ENCODE data around the gene BMPR1A.
A peak's percentile ranks its signal among the peaks of the same experiment; 100 is the strongest.
"Not testable (repeated sequence)": the region's sequence is repeated elsewhere in the genome, so short reads cannot be mapped to it uniquely, and the experiment has no call there.

Gene BMPR1A

GRCh38 chr10:86938260-86938659 lies 181.8 kb downstream of the BMPR1A start:
- no peak for ATAC-seq

GRCh38 chr10:86940076-86940475 lies 183.7 kb downstream of the BMPR1A start:
- H3K27me3 Mint-ChIP-seq, H3K4me1 Mint-ChIP-seq, DNase-seq, ATAC-seq, H3K9me3 Mint-ChIP-seq: not testable (repeated sequence)
- Mint-ChIP-seq H3K4me3 (peak overlapping the region; percentile 6 to 10), H3K27ac (peak overlapping the region in 1 of 2 donors; percentile 80)

More at GRCh38 chr10:86938260-86938659, 181.8 kb downstream of the BMPR1A start:
- Mint-ChIP-seq H3K9me3 (no peaks in the 10 kb centered on the region), H3K27me3 (no peaks in the 10 kb centered on the region), H3K4me3 (no peak overlapping the region), H3K4me1 (peaks cover 5% of the 10 kb centered on the region), H3K27ac (no peak overlapping the region)
- DNase-seq = no peak

GRCh38 chr10:86940677-86941076 lies 184.3 kb downstream of the BMPR1A start:
- no peaks in the 10 kb centered on the region for H3K27me3 Mint-ChIP-seq
- H3K4me1 Mint-ChIP-seq = peaks cover 5% of the 10 kb centered on the region
- DNase-seq (no peak), ATAC-seq (no peak)
- H3K27ac Mint-ChIP-seq = no peak overlapping the region
- no peaks in the 10 kb centered on the region for H3K9me3 Mint-ChIP-seq
- H3K4me3 Mint-ChIP-seq = no peak overlapping the region

- Mint-ChIP-seq H3K27ac (no peak overlapping the region), H3K9me3 (no peaks in the 10 kb centered on the region), H3K4me1 (peaks cover 5% of the 10 kb centered on the region), H3K4me3 (no peak overlapping the region), H3K27me3 (no peaks in the 10 kb centered on the region)
- no peak for DNase-seq
- ATAC-seq = no peak
These were observed 185.0 kb downstream of the BMPR1A start for GRCh38 chr10:86941426-86941825.

- ATAC-seq (no peak), DNase-seq (no peak)
- Mint-ChIP-seq H3K9me3 (no peaks in the 10 kb centered on the region), H3K27ac (no peak overlapping the region), H3K27me3 (no peaks in the 10 kb centered on the region), H3K4me3 (no peak overlapping the region), H3K4me1 (peaks cover 5% of the 10 kb centered on the region)
These were observed 185.6 kb downstream of the BMPR1A start for GRCh38 chr10:86941991-86942421.

- Mint-ChIP-seq H3K9me3 (no peaks in the 10 kb centered on the region), H3K27me3 (no peaks in the 10 kb centered on the region), H3K4me3 (no peak overlapping the region), H3K27ac (no peak overlapping the region), H3K4me1 (peaks cover 5% of the 10 kb centered on the region)
- ATAC-seq = no peak
- DNase-seq = no peak
These were observed 186.3 kb downstream of the BMPR1A start for GRCh38 chr10:86942441-86943315.

- Mint-ChIP-seq H3K4me3 (no peak overlapping the region), H3K27me3 (no peaks in the 10 kb centered on the region), H3K4me1 (peaks cover 5% of the 10 kb centered on the region), H3K27ac (no peak overlapping the region), H3K9me3 (no peaks in the 10 kb centered on the region)
- DNase-seq (no peak), ATAC-seq (no peak)
These were observed 187.1 kb downstream of the BMPR1A start for GRCh38 chr10:86943316-86944030.

GRCh38 chr10:86944031-86944419 lies 187.6 kb downstream of the BMPR1A start:
- no peaks in the 10 kb centered on the region for H3K9me3 Mint-ChIP-seq
- ATAC-seq (no peak), DNase-seq (no peak)
- no peak overlapping the region for H3K4me3 Mint-ChIP-seq
- no peak overlapping the region for H3K27ac Mint-ChIP-seq
- no peaks in the 10 kb centered on the region for H3K27me3 Mint-ChIP-seq
- H3K4me1 Mint-ChIP-seq = peaks cover 5% of the 10 kb centered on the region

- ATAC-seq (no peak), DNase-seq (no peak)
- Mint-ChIP-seq H3K9me3 (no peaks in the 10 kb centered on the region), H3K4me1 (peaks cover 3% of the 10 kb centered on the region), H3K27ac (peak overlapping the region; percentile 13 to 68), H3K27me3 (no peaks in the 10 kb centered on the region), H3K4me3 (no peak overlapping the region)
These were observed 188.1 kb downstream of the BMPR1A start for GRCh38 chr10:86944471-86944870.

GRCh38 chr10:86944907-86945306 lies 188.5 kb downstream of the BMPR1A start:
- no peaks in the 10 kb centered on the region for H3K9me3 Mint-ChIP-seq
- no peaks in the 10 kb centered on the region for H3K27me3 Mint-ChIP-seq
- no peak overlapping the region for H3K4me3 Mint-ChIP-seq
- ATAC-seq = no peak
- peak overlapping the region; percentile 13 to 68 for H3K27ac Mint-ChIP-seq
- no peaks in the 10 kb centered on the region for H3K4me1 Mint-ChIP-seq
- no peak for DNase-seq

- Mint-ChIP-seq H3K27me3 (no peaks in the 10 kb centered on the region), H3K27ac (no peak overlapping the region)
These were observed 189.2 kb downstream of the BMPR1A start for GRCh38 chr10:86945361-86946212.

GRCh38 chr10:86946213-86947155 lies 190.1 kb downstream of the BMPR1A start:
- DNase-seq = no peak
- Mint-ChIP-seq H3K27me3 (no peaks in the 10 kb centered on the region), H3K27ac (no peak overlapping the region), H3K9me3 (no peaks in the 10 kb centered on the region), H3K4me1 (peaks cover 9% of the 10 kb centered on the region), H3K4me3 (no peak overlapping the region)
- ATAC-seq = no peak

More at GRCh38 chr10:86945361-86946212, 189.2 kb downstream of the BMPR1A start:
- peaks cover 6% of the 10 kb centered on the region for H3K4me1 Mint-ChIP-seq
- DNase-seq (peak in 1 of 2 donors; percentile 6), ATAC-seq (no peak)
- no peaks in the 10 kb centered on the region for H3K9me3 Mint-ChIP-seq
- no peak overlapping the region for H3K4me3 Mint-ChIP-seq

GRCh38 chr10:86947806-86948205 lies 191.4 kb downstream of the BMPR1A start:
- not testable (repeated sequence) for ATAC-seq, H3K4me1 Mint-ChIP-seq, H3K27ac Mint-ChIP-seq, H3K4me3 Mint-ChIP-seq, H3K27me3 Mint-ChIP-seq, DNase-seq
- peaks cover 9 to 12% of the 10 kb centered on the region in 2 donors for H3K9me3 Mint-ChIP-seq

- ATAC-seq (no peak), DNase-seq (no peak)
- Mint-ChIP-seq H3K4me1 (peaks cover 9% of the 10 kb centered on the region), H3K27me3 (no peaks in the 10 kb centered on the region), H3K27ac (peak overlapping the region; percentile 1 to 10), H3K9me3 (peaks cover 9 to 24% of the 10 kb centered on the region in 2 donors), H3K4me3 (no peak overlapping the region)
These were observed 193.9 kb downstream of the BMPR1A start for GRCh38 chr10:86950349-86950748.
